GM19035 (cell line): ENCODE results near the gene C1orf74.

ENCODE experiments used
- ATAC-seq: cut with Tn5 transposase; IDR thresholded peaks from one replicate; pipeline ENCODE4 v1.9.1; 2021; ENCODE audit not compliant: unreplicated experiment

The C1orf74 gene

GRCh38 chr1:209772126-209772525, 12.2 kb downstream of the C1orf74 start:
- no peak for ATAC-seq

GRCh38 chr1:209770636-209771415, 13.5 kb downstream of the C1orf74 start:
- ATAC-seq: no peak

- ATAC-seq: no peak
These were observed 14.4 kb downstream of the C1orf74 start for GRCh38 chr1:209769971-209770370.

DNA sequence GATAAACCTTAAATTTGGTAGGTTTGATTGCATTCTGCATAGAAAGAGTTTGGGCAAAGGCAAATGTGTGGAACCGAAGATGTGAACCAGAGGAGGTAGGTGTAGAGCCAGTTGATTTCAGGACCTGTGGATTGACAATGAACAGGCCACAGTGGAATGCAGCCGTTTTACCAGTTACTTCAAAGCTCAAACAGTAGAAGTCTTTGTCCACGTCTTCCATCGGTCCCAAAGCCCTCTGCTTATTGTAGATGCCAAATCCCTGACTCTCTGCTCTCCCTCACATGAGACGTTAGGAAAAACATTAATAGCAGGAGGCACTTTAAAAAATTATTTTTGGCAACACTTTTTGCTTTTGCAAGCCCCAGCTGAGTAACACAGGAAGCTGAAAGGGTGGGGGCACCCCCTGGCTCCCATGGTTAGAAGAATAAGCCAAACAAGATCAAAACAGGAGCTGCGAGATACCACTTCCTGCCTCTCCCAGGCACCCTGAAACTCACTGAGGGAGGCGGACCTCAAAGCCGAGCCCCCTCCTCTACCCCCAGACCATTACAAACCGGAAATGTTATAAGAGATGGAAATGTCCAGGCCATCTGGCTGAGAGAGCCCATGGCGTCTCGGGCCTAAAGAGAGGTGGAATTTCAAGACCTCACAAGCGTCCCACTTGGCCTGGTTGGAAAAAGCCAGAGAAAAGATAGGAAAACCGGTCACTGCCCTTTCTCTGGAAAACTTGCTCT, 15.0 kb downstream of the C1orf74 start:
- peak; percentile 70 for ATAC-seq

DNA sequence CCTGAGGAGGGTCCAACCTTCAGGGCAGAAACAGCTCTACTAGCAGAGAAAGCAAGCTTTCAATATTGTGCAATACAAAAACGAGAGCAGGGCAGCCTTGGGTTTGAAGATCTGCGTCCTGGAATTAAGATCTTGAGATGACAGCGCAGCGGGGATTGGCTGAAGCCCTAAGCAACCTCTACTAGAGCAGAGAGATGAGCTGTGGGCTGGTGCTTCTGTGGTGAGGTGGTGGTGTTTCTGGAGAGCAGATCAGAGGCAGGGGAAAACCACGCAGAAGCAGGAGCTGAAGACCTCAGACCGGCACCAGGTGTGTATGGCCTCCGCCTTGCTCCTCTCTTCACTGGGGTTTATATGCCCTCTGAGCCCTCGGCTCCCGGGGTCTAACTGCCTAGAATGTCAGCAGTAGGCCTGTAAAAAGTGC, 16.0 kb downstream of the C1orf74 start:
- ATAC-seq: peak; percentile 85

GRCh38 chr1:209767706-209768105, 16.7 kb downstream of the C1orf74 start:
- no peak for ATAC-seq

- ATAC-seq: no peak
These were observed 17.3 kb downstream of the C1orf74 start for GRCh38 chr1:209767096-209767495.

GRCh38 chr1:209766051-209766450, 18.3 kb downstream of the C1orf74 start:
- ATAC-seq: no peak

DNA sequence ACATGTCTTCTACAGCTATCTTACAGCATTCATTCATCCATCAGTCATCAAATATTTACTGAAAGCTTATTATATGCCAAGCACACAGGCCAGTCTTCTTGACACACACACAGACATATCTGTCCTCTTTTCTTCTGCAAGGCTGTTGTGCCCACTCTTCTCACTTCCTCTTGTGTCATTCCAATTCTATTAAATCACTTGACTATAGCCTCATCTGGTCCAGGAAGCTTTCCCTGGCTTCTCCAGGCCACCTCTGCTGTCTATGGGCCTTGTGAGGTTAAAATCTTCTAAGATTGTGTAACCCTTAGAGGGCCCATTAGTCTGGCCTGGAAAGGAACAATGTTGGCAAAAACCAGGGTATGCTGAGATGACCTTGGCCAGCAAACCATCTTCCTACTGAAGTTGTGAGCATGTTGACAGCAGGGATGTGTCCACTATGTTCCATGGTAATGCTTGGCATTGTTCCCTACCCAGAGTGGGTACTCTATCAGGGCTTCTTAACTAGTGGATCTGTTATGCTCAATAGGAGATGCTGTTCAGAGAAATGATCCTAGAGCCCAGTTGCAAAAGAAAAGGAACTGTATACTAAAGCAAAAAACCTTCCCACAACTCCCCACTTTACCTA, 23.2 kb downstream of the C1orf74 start:
- ATAC-seq: no peak

- no peak for ATAC-seq
These were observed 24.5 kb downstream of the C1orf74 start for GRCh38 chr1:209759829-209760359.

DNA sequence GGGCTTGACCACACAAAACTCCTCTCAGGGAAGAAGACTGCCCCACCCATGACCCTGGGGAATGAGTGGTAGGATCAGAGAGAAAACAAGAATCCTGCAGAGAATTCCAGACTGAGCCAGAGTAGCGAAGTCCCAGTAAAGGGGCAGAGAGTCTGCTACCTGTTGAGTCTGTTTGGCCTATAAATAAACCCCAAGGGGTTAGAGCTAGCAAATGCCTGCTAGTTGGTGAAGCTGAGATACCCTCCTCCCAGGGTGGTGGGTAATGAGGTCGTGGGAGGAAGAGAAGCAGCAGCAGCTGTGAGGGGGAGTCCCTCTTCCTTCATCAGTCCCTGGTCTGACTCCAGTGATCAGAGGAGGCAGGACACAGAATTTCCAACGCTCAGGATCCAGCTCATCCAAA, 26.0 kb downstream of the C1orf74 start:
- no peak for ATAC-seq

GRCh38 chr1:209756615-209757445, 27.5 kb downstream of the C1orf74 start:
- ATAC-seq: peak; percentile 33

GRCh38 chr1:209755926-209756614, 28.3 kb downstream of the C1orf74 start, which contains the start of gene TRAF3IP3:
Gene TRAF3IP3, plus strand, starts transcription at chr1:209756053. Its CDS starts 3,987 bp downstream, at chr1:209760040.
- peak; percentile 73 for ATAC-seq

- no peak for ATAC-seq
These were observed 29.1 kb downstream of the C1orf74 start for GRCh38 chr1:209755256-209755655.

DNA sequence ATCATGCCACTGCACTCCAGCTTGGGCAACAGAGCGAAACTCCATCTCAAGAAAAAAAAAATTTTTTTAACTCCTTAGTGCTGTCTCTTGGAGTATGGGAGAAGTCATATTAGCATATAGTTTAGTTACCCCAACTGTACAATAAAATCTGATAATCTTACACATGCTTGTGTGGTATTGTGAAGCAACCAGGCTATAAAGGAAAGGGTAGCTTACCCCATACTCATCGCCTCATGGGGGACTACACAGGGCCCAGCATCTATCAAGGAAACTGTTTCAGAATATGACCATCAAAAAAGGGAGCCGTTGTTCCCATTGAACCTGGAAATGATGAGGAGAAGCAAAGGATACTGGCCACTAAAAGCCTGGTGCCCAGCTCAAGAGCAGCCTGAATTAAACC, 31.5 kb downstream of the C1orf74 start:
- no peak for ATAC-seq

GRCh38 chr1:209751627-209752231, 32.6 kb downstream of the C1orf74 start:
- peak; percentile 41 for ATAC-seq

DNA sequence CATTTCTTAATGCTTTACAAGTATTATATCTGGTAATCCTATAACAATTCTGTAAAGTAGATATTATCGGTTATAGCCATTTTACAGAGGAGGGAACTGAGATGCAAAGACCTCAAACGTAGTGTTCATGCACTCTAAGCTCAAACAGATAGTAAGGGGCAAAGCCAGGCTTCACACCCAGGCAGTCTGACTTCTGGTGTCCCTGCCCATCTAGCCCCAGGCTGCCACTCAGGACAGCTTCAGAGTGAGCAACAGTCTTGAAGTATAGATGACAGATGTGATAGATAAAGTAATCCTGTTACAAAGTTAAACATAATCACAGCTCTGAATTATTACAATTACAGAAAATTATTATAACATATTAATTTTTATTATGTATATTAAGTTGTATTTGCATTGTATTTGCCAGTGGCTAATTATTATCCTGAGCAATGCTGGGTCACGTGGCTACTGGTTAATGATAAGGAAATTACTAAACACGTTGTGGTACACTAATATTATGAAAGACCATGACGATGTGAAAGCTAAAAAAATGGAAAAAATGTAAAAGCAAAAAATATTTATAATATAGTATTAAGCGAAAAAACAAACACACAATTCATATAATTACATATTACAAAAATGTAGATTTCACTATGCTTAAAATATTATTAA, 34.6 kb downstream of the C1orf74 start:
- no peak for ATAC-seq

- no peak for ATAC-seq
These were observed 35.2 kb downstream of the C1orf74 start for GRCh38 chr1:209749205-209749604.

DNA sequence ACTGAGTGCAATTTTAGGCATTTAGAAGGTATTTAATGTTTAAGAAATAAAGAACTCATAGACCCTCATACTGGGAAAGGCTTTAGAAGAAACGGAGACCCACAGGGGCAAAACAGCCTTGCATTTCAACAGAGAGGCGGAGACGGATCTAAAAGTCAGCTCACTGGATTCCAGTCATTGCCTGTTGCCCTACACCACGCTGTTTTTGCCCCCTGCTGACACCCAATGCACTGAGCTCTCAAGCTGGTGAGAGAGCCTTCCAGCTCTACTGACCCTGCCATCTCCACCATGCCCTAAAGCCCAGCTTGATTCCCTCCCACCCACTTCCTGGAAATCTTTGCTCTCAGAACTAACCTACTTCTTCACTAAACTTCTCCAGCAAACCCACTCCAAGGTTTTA, 35.7 kb downstream of the C1orf74 start:
- ATAC-seq: no peak
